Peyer's patch (tissue), 4 donors: ENCODE results near the gene NPAT. TPM values are rescaled to one million over a fixed set of nuclear protein-coding genes. Genes with fewer than 3 reads are reported as not detected.

Experiments
- DNase-seq, 3 donors: peaks; one replicate each; pipeline ENCODE4 v3.0.0-alpha.2; 2017 to 2019
- H3K27ac ChIP-seq, 4 donors: fragments of 200-600 bp; sonication (generic); one replicate each; pipeline ENCODE4 v1.5.1; 2016 to 2019
- H3K27me3 ChIP-seq, 2 donors: fragments of 200-600 bp; sonication (generic); one replicate each; pipeline ENCODE4 v1.5.1; 2019
- H3K36me3 ChIP-seq, 3 donors: fragments of 200-600 bp; sonication (generic); one replicate each; pipeline ENCODE4 v1.5.1; 2016 to 2019
- H3K4me1 ChIP-seq, 4 donors: fragments of 200-600 bp; sonication (generic); one replicate each; pipeline ENCODE4 v1.5.1; 2016 to 2019
- H3K4me3 ChIP-seq, 4 donors: fragments of 200-600 bp; sonication (generic); 1 replicate in 3 of 4; 2 replicates in 1 of 4; pipeline ENCODE4 v1.5.1; 2016 to 2019; ENCODE audit warnings: mild to moderate bottlenecking in 1 of 4
- H3K9me3 ChIP-seq, 4 donors: fragments of 200-600 bp; sonication (generic); one replicate each; pipeline ENCODE4 v1.5.1; 2016 to 2019; ENCODE audit warnings: mild to moderate bottlenecking in 1 of 4
- POLR2A ChIP-seq, 2 donors: fragments of 450-650 bp; IDR thresholded peaks; one replicate each; pipeline ENCODE4 v1.5.1; 2017; ENCODE audit warnings: antibody characterized with exemption in 2 of 2, mild to moderate bottlenecking in 2 of 2, moderate library complexity in 2 of 2
- total RNA-seq, 4 donors: library from RNA; depleted of rRNA; stranded (reverse); fragments of >200 nt; gene quantifications; one replicate each; pipeline ENCODE4 v1.1.0, GENCODE V29; 2016
- TF ChIP-seq, protein P1 (sequence below), 6 experiments: fragments of 450-650 bp in 4 of 6; fragments of 200-600 bp in 2 of 6; sonication (generic) in 1 of 6; IDR thresholded peaks; one replicate each; pipeline ENCODE4 v1.5.1; 2017 to 2019; ENCODE audit warnings: antibody characterized with exemption in 6 of 6, mild to moderate bottlenecking in 3 of 6, moderate library complexity in 1 of 6

Gene NPAT
- total RNA-seq, 4 donors from 2014 or later: 14.4 to 48.7 (median 14.7) TPM

GRCh38 chr11:108203075-108203474 lies 19.4 kb downstream of the NPAT start:
- TF ChIP-seq POLR2A (IDR thresholded peaks at IDR 0.05): no peak
- TF ChIP-seq, protein P1, sequence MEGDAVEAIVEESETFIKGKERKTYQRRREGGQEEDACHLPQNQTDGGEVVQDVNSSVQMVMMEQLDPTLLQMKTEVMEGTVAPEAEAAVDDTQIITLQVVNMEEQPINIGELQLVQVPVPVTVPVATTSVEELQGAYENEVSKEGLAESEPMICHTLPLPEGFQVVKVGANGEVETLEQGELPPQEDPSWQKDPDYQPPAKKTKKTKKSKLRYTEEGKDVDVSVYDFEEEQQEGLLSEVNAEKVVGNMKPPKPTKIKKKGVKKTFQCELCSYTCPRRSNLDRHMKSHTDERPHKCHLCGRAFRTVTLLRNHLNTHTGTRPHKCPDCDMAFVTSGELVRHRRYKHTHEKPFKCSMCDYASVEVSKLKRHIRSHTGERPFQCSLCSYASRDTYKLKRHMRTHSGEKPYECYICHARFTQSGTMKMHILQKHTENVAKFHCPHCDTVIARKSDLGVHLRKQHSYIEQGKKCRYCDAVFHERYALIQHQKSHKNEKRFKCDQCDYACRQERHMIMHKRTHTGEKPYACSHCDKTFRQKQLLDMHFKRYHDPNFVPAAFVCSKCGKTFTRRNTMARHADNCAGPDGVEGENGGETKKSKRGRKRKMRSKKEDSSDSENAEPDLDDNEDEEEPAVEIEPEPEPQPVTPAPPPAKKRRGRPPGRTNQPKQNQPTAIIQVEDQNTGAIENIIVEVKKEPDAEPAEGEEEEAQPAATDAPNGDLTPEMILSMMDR (IDR thresholded peaks at IDR 0.05): no peak
- H3K4me3 ChIP-seq: no peak overlapping the region
- peaks cover 0 to 10% (median 0%) of the 10 kb centered on the region in 4 donors for H3K9me3 ChIP-seq
- H3K4me1 ChIP-seq: no peaks in the 10 kb centered on the region
- H3K27ac ChIP-seq: no peak overlapping the region
- no peaks in the 10 kb centered on the region for H3K27me3 ChIP-seq
- no peak for DNase-seq
- peaks cover 0 to 32% (median 0%) of the 10 kb centered on the region in 3 donors for H3K36me3 ChIP-seq

- Histone ChIP-seq H3K36me3 (peaks cover 0 to 27% (median 0%) of the 10 kb centered on the region in 3 donors), H3K27ac (no peak overlapping the region), H3K4me3 (no peak overlapping the region), H3K27me3 (no peaks in the 10 kb centered on the region), H3K9me3 (no peaks in the 10 kb centered on the region), H3K4me1 (no peaks in the 10 kb centered on the region)
- peak in 2 of 3 donors; percentile 49 to 52 for DNase-seq
- TF ChIP-seq, protein P1 (IDR thresholded peaks at IDR 0.05): no peak
- no peak for TF ChIP-seq POLR2A (IDR thresholded peaks at IDR 0.05)
Observed at GRCh38 chr11:108199446-108200321, 22.8 kb downstream of the NPAT start.

- Histone ChIP-seq H3K27ac (no peak overlapping the region), H3K4me1 (no peaks in the 10 kb centered on the region), H3K4me3 (no peak overlapping the region), H3K9me3 (no peaks in the 10 kb centered on the region), H3K36me3 (peaks cover 0 to 21% (median 0%) of the 10 kb centered on the region in 3 donors), H3K27me3 (no peaks in the 10 kb centered on the region)
- no peak for TF ChIP-seq POLR2A (IDR thresholded peaks at IDR 0.05)
- TF ChIP-seq, protein P1 (IDR thresholded peaks at IDR 0.05): no peak
- DNase-seq: no peak
Observed at GRCh38 chr11:108198833-108199232, 23.6 kb downstream of the NPAT start.

DNA sequence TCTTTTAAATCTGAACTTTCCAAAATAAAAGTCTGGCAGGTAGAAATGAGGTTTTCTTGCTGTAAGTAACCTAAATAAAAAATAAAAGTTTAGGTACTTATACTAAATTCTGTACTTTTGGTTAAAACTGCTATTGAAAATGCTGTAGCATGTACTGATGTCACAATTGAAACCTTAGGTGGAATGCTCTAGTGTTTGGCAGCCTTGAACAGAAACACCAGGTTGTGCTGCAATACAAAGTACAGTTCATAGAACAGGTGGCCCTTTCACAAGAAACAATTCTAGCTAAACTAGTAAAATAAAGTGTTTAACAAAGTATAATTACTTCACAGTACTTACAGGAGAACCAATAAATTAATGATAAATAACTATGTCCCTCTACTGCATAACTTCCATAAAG lies 25.1 kb downstream of the NPAT start:
- TF ChIP-seq, protein P1 (IDR thresholded peaks at IDR 0.05): no peak
- no peak for TF ChIP-seq POLR2A (IDR thresholded peaks at IDR 0.05)
- no peaks in the 10 kb centered on the region for H3K9me3 ChIP-seq
- no peak overlapping the region for H3K4me3 ChIP-seq
- no peaks in the 10 kb centered on the region for H3K27me3 ChIP-seq
- no peaks in the 10 kb centered on the region for H3K4me1 ChIP-seq
- peaks cover 0 to 27% (median 0%) of the 10 kb centered on the region in 3 donors for H3K36me3 ChIP-seq
- no peak overlapping the region for H3K27ac ChIP-seq
- DNase-seq: no peak

GRCh38 chr11:108196901-108197300 lies 25.5 kb downstream of the NPAT start:
- H3K4me1 ChIP-seq: no peaks in the 10 kb centered on the region
- no peaks in the 10 kb centered on the region for H3K27me3 ChIP-seq
- no peak overlapping the region for H3K4me3 ChIP-seq
- no peak overlapping the region for H3K27ac ChIP-seq
- no peak for TF ChIP-seq POLR2A (IDR thresholded peaks at IDR 0.05)
- TF ChIP-seq, protein P1 (IDR thresholded peaks at IDR 0.05): no peak
- no peaks in the 10 kb centered on the region for H3K9me3 ChIP-seq
- no peak for DNase-seq
- peaks cover 0 to 27% (median 0%) of the 10 kb centered on the region in 3 donors for H3K36me3 ChIP-seq
